HepG2 (cell line): Measurements from ENCODE around the gene ZMIZ2. TPM values are rescaled to one million over a fixed set of nuclear protein-coding genes. Genes with fewer than 3 reads are reported as not detected.

Experiments
- ATAC-seq: fragments of 200-7000 bp; cut with Tn5 transposase; 3 replicates; pipeline ENCODE4 v1.9.1; 2020; ENCODE audit warnings: mild to moderate bottlenecking, moderate library complexity
- BruUV-seq: library from RNA; stranded (reverse); fragments of 400-500 nt; replicated peaks from 2 replicates; lab custom pipeline; 2021; lab: Mats Ljungman, UMichigan
- CTCF ChIA-PET: fragments of 300-600 bp; formaldehyde crosslinking; extraction: SDS; loops from one replicate; lab custom pipeline; 2021; ENCODE audit warnings: low total read pairs, inconsistent platforms, low intra/inter-chr PET ratio; lab: Yijun Ruan, JAX
- POLR2A ChIA-PET: fragments of 350-600 bp; sonication (Branson Sonifier 250); formaldehyde crosslinking; loops from one replicate; lab custom pipeline; 2020; ENCODE audit warnings: antibody characterized with exemption, inconsistent platforms; lab: Yijun Ruan, JAX
- DNase-seq: peaks from one replicate; pipeline ENCODE4 v3.0.0-alpha.2; 2015; ENCODE audit warnings: low spot score
- FAIRE-seq: peaks from 3 replicates; lab custom pipeline; 2011; peaks lifted over from hg19 to GRCh38; lab: Jason Lieb, UNC
- H2AFZ ChIP-seq: one replicate; pipeline ENCODE4 v1.6.1; 2011; ENCODE audit warnings: low read length, inconsistent platforms
- H3K27ac ChIP-seq: fragments of 300-600 bp; 3 replicates; pipeline ENCODE4 v1.8.0; 2011; ENCODE audit warnings: mixed run types, mild to moderate bottlenecking, mixed read lengths, low read length, inconsistent platforms; ENCODE audit not compliant: insufficient read depth; ENCODE audit errors: extremely low read length
- H3K27me3 ChIP-seq, 2 experiments: fragments of 200-600 bp in 1 of 2; 2 replicates in 1 of 2; 3 replicates in 1 of 2; pipeline versions ENCODE4 v1.6.0 to v1.8.0; 2011; ENCODE audit warnings: low read length in 2 of 2, mild to moderate bottlenecking in 2 of 2, moderate library complexity in 2 of 2, inconsistent platforms in 1 of 2; ENCODE audit not compliant: insufficient read depth in 2 of 2, control insufficient read depth in 1 of 2
- H3K36me3 ChIP-seq, 2 experiments: fragments of 200-600 bp in 1 of 2; replicated peaks in 1 of 2; 2 replicates in 1 of 2; 3 replicates in 1 of 2; pipeline versions ENCODE4 v1.5.1 to v1.8.0; 2011; ENCODE audit warnings: low read length in 2 of 2, inconsistent platforms in 1 of 2; ENCODE audit not compliant: insufficient read depth in 2 of 2, control insufficient read depth in 1 of 2
- H3K4me1 ChIP-seq: 2 replicates; pipeline ENCODE4 v1.5.1; 2012; ENCODE audit warnings: low read length, inconsistent platforms; ENCODE audit not compliant: insufficient read depth
- H3K4me2 ChIP-seq: 2 replicates; pipeline ENCODE4 v1.6.0; 2011; ENCODE audit warnings: low read depth, low read length, inconsistent platforms
- H3K4me3 ChIP-seq, 3 experiments: fragments of 200-600 bp in 1 of 3; sonication (generic), shearing (Covaris generic) in 1 of 3; replicated peaks in 1 of 3; 2 replicates each; pipeline ENCODE4 v1.5.1; 2011 to 2016; ENCODE audit warnings: low read length in 3 of 3, inconsistent platforms in 2 of 3, low read depth in 2 of 3, mild to moderate bottlenecking in 2 of 3, control low read depth in 1 of 3, mixed read lengths in 1 of 3; ENCODE audit not compliant: insufficient read depth in 1 of 3
- H3K79me2 ChIP-seq: one replicate; pipeline ENCODE4 v1.6.1; 2011; ENCODE audit warnings: low read length, inconsistent platforms; ENCODE audit not compliant: insufficient read depth
- H3K9ac ChIP-seq: 2 replicates; pipeline ENCODE4 v1.6.0; 2011; ENCODE audit warnings: mild to moderate bottlenecking, low read depth, low read length, inconsistent platforms; ENCODE audit not compliant: insufficient read depth
- H3K9me3 ChIP-seq: 2 replicates; pipeline ENCODE4 v1.5.1; 2012; ENCODE audit warnings: mild to moderate bottlenecking, low read length
- H4K20me1 ChIP-seq: 2 replicates; pipeline ENCODE4 v1.6.0; 2011; ENCODE audit warnings: inconsistent platforms, mild to moderate bottlenecking, low read length, moderate library complexity; ENCODE audit not compliant: insufficient read depth
- FOXK1 ChIP-seq: sonication (generic); formaldehyde crosslinking; IDR thresholded peaks from 2 replicates; pipeline ENCODE4 v1.4.0; 2020; ENCODE audit warnings: low read depth, missing genetic modification reagents, borderline replicate concordance
- HOXA5 ChIP-seq: sonication (generic); formaldehyde crosslinking; IDR thresholded peaks from 2 replicates; pipeline ENCODE4 v1.4.0; 2020; ENCODE audit warnings: missing genetic modification reagents
- MAZ ChIP-seq, 2 experiments: sonication (generic) in 1 of 2; formaldehyde crosslinking in 1 of 2; IDR thresholded peaks; 2 replicates each; pipeline versions ENCODE4 v1.5.0 to v1.6.1; 2012 to 2020; ENCODE audit warnings: low read depth in 2 of 2, mild to moderate bottlenecking in 2 of 2, borderline replicate concordance in 1 of 2, improper control_type of control experiment in 1 of 2, low read length in 1 of 2, missing genetic modification reagents in 1 of 2, moderate library complexity in 1 of 2
- RAD51 ChIP-seq: fragments of 450-650 bp; IDR thresholded peaks from 2 replicates; pipeline ENCODE4 v1.6.1; 2016; ENCODE audit warnings: borderline replicate concordance
- U2AF1 ChIP-seq: fragments of 200-400 bp; formaldehyde crosslinking; optimal IDR thresholded peaks from 2 replicates; pipeline ENCODE3; 2017; ENCODE audit warnings: mild to moderate bottlenecking, low read depth, low read length
- ZNF224 ChIP-seq: sonication (generic); formaldehyde crosslinking; IDR thresholded peaks from 2 replicates; pipeline ENCODE4 v1.5.0; 2020; ENCODE audit warnings: mild to moderate bottlenecking, missing genetic modification reagents
- WGBS: methylation state at CpG from one replicate; pipeline ENCODE4 v1.1.6; 2017; ENCODE audit warnings: low lambda C conversion rate; 5-methylcytosine and 5-hydroxymethylcytosine counted together
- in situ Hi-C: cut with HindIII; loops from 2 replicates; pipeline ENCODE4 v1.10.0; 2017; ENCODE audit warnings: low pct_unique_long_range_greater_than_20kb; ENCODE audit not compliant: extremely low pct_ligation_motif_present
- intact Hi-C: fragments of 100-400 bp; cut with micrococcal nuclease; formaldehyde crosslinking; loops from one replicate; pipeline ENCODE4 v1.10.0; 2022; ENCODE audit not compliant: unreplicated experiment
- polyA plus RNA-seq, 8 experiments: library from polyadenylated mRNA; depleted of rRNA in 3 of 8; stranded (reverse) in 7 of 8; unstranded in 1 of 8; fragments of >200 nt; fragmentation: Illumina TruSeq in 4 of 8; extraction: Trizol in 4 of 8; gene quantifications; 2 replicates each; pipeline versions ENCODE4 v1.2.1 to v1.2.3, GENCODE V29; 2011 to 2016; ENCODE audit warnings: low read depth in 4 of 8, missing spikeins in 1 of 8, mixed read lengths in 1 of 8; ENCODE audit not compliant: insufficient read depth in 1 of 8
- total RNA-seq, 5 experiments: library from RNA; depleted of rRNA; stranded (reverse); fragments of >200 nt; fragmentation: Illumina TruSeq; extraction: Trizol; gene quantifications; 2 replicates each; pipeline ENCODE4 v1.2.3, GENCODE V29; 2016; ENCODE audit warnings: low read depth in 1 of 5
- TF ChIP-seq, protein P1 (sequence below): sonication (generic); formaldehyde crosslinking; IDR thresholded peaks from 2 replicates; pipeline ENCODE4 v1.9.0; 2021; ENCODE audit warnings: mild to moderate bottlenecking, missing genetic modification reagents
- TF ChIP-seq, protein P2 (sequence below): sonication (generic); formaldehyde crosslinking; IDR thresholded peaks from one replicate; pipeline ENCODE4 v1.5.1; 2020; ENCODE audit warnings: mild to moderate bottlenecking, missing genetic modification reagents; ENCODE audit errors: not compliant biosample characterization
- TF ChIP-seq, protein P3 (sequence below): sonication (generic); formaldehyde crosslinking; IDR thresholded peaks from 2 replicates; pipeline ENCODE4 v1.4.0; 2020; ENCODE audit warnings: mild to moderate bottlenecking, missing genetic modification reagents

Gene ZMIZ2
- total and polyA plus RNA-seq, 2 of the 13 experiments (the other 11 are each of a cell fraction or from before 2014, with no cell fraction given): 4.9 to 7.9 TPM

DNA sequence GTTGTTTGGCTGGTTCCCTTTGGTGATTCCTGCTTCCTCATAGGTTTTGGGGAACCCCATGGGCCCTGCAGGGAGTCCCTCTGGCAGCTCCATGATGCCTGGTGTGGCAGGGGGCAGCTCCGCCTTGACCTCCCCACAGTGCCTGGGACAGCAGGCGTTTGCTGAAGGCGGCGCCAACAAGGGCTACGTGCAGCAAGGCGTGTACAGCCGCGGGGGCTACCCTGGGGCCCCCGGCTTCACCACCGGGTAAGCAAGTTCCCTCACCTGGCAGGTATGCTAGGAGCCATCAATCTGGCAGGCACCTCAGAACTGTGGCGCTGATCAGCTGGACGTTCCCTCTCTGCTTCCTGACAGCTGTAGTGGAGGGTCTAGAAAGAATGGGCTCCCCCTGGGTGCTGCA, 8.3 kb downstream of the ZMIZ2 start:
- Histone ChIP-seq H3K4me2 (no peak overlapping the region), H3K4me1 (peaks cover under 1% of the 10 kb centered on the region; the same call in 1 of the 2 replicates), H3K79me2 (peaks cover 2% of the 10 kb centered on the region), H3K27ac (no peak overlapping the region), H4K20me1 (no peaks in the 10 kb centered on the region), H3K4me3 (no peak overlapping the region), H3K36me3 (peaks cover 16 to 20% of the 10 kb centered on the region in 2 experiments; a peak in 3 of 5 replicates), H3K9ac (no peak overlapping the region), H3K27me3 (no peaks in the 10 kb centered on the region), H3K9me3 (no peaks in the 10 kb centered on the region), H2AFZ (no peak overlapping the region)
- ChIA-PET POLR2A (no interaction called here), CTCF (no interaction called here)
- intact Hi-C loops: no loop called here
- FAIRE-seq (no peak), DNase-seq (no peak), ATAC-seq (no peak)
- BruUV-seq: no TSS peak
- in situ Hi-C loops: loop anchor here (25.0 kb wide), 1 partner anchor 170 kb away; the partner anchor contains the start of gene TMED4
- 100% methylated on average over 5 of the region's 12 CpGs for WGBS
- TF ChIP-seq HOXA5 (CRISPR knock-in tag) (no peak), FOXK1 (CRISPR knock-in tag) (no peak), RAD51 (no peak), U2AF1 (no peak), ZNF224 (CRISPR knock-in tag) (no peak), MAZ (IDR thresholded peaks at IDR 0.05; ENCODE audit: borderline replicate concordance, low read depth, low read length) (no peak), MAZ (CRISPR knock-in tag; IDR thresholded peaks at IDR 0.05; ENCODE audit: low read depth) (no peak)
- TF ChIP-seq, protein P1, sequence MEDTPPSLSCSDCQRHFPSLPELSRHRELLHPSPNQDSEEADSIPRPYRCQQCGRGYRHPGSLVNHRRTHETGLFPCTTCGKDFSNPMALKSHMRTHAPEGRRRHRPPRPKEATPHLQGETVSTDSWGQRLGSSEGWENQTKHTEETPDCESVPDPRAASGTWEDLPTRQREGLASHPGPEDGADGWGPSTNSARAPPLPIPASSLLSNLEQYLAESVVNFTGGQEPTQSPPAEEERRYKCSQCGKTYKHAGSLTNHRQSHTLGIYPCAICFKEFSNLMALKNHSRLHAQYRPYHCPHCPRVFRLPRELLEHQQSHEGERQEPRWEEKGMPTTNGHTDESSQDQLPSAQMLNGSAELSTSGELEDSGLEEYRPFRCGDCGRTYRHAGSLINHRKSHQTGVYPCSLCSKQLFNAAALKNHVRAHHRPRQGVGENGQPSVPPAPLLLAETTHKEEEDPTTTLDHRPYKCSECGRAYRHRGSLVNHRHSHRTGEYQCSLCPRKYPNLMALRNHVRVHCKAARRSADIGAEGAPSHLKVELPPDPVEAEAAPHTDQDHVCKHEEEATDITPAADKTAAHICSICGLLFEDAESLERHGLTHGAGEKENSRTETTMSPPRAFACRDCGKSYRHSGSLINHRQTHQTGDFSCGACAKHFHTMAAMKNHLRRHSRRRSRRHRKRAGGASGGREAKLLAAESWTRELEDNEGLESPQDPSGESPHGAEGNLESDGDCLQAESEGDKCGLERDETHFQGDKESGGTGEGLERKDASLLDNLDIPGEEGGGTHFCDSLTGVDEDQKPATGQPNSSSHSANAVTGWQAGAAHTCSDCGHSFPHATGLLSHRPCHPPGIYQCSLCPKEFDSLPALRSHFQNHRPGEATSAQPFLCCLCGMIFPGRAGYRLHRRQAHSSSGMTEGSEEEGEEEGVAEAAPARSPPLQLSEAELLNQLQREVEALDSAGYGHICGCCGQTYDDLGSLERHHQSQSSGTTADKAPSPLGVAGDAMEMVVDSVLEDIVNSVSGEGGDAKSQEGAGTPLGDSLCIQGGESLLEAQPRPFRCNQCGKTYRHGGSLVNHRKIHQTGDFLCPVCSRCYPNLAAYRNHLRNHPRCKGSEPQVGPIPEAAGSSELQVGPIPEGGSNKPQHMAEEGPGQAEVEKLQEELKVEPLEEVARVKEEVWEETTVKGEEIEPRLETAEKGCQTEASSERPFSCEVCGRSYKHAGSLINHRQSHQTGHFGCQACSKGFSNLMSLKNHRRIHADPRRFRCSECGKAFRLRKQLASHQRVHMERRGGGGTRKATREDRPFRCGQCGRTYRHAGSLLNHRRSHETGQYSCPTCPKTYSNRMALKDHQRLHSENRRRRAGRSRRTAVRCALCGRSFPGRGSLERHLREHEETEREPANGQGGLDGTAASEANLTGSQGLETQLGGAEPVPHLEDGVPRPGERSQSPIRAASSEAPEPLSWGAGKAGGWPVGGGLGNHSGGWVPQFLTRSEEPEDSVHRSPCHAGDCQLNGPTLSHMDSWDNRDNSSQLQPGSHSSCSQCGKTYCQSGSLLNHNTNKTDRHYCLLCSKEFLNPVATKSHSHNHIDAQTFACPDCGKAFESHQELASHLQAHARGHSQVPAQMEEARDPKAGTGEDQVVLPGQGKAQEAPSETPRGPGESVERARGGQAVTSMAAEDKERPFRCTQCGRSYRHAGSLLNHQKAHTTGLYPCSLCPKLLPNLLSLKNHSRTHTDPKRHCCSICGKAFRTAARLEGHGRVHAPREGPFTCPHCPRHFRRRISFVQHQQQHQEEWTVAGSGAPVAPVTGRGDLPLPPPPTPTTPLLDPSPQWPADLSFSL (CRISPR knock-in tag): no peak
- TF ChIP-seq, protein P2, sequence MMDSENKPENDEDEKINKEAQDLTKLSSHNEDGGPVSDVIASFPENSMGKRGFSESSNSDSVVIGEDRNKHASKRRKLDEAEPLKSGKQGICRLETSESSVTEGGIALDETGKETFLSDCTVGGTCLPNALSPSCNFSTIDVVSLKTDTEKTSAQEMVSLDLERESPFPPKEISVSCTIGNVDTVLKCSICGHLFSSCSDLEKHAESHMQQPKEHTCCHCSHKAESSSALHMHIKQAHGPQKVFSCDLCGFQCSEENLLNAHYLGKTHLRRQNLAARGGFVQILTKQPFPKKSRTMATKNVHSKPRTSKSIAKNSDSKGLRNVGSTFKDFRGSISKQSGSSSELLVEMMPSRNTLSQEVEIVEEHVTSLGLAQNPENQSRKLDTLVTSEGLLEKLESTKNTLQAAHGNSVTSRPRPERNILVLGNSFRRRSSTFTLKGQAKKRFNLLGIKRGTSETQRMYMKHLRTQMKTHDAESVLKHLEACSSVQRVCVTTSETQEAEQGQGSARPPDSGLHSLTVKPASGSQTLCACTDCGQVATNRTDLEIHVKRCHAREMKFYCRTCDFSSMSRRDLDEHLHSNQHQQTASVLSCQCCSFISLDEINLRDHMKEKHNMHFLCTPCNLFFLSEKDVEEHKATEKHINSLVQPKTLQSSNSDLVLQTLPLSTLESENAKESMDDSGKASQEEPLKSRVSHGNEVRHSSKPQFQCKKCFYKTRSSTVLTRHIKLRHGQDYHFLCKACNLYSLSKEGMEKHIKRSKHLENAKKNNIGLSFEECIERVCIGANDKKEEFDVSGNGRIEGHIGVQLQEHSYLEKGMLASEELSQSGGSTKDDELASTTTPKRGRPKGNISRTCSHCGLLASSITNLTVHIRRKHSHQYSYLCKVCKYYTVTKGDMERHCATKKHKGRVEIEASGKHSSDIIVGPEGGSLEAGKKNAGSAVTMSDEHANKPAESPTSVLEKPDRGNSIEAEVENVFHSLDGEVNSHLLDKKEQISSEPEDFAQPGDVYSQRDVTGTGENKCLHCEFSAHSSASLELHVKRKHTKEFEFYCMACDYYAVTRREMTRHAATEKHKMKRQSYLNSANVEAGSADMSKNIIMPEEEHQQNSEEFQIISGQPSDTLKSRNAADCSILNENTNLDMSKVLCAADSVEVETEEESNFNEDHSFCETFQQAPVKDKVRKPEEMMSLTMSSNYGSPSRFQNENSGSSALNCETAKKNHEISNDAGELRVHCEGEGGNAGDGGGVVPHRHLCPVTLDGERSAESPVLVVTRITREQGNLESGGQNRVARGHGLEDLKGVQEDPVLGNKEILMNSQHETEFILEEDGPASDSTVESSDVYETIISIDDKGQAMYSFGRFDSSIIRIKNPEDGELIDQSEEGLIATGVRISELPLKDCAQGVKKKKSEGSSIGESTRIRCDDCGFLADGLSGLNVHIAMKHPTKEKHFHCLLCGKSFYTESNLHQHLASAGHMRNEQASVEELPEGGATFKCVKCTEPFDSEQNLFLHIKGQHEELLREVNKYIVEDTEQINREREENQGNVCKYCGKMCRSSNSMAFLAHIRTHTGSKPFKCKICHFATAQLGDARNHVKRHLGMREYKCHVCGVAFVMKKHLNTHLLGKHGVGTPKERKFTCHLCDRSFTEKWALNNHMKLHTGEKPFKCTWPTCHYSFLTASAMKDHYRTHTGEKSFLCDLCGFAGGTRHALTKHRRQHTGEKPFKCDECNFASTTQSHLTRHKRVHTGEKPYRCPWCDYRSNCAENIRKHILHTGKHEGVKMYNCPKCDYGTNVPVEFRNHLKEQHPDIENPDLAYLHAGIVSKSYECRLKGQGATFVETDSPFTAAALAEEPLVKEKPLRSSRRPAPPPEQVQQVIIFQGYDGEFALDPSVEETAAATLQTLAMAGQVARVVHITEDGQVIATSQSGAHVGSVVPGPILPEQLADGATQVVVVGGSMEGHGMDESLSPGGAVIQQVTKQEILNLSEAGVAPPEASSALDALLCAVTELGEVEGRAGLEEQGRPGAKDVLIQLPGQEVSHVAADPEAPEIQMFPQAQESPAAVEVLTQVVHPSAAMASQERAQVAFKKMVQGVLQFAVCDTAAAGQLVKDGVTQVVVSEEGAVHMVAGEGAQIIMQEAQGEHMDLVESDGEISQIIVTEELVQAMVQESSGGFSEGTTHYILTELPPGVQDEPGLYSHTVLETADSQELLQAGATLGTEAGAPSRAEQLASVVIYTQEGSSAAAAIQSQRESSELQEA (CRISPR knock-in tag): no peak
- TF ChIP-seq, protein P3, sequence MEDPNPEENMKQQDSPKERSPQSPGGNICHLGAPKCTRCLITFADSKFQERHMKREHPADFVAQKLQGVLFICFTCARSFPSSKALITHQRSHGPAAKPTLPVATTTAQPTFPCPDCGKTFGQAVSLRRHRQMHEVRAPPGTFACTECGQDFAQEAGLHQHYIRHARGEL (CRISPR knock-in tag): no peak
